HepG2 (cell line): ENCODE measurements around the gene NFATC3. TPM values are rescaled to one million over a fixed set of nuclear protein-coding genes. Genes with fewer than 3 reads are reported as not detected.

Source experiments
- ATAC-seq: fragments of 200-7000 bp; cut with Tn5 transposase; 3 replicates; pipeline ENCODE4 v1.9.1; 2020; ENCODE audit warnings: mild to moderate bottlenecking, moderate library complexity
- BruUV-seq: library from RNA; stranded (reverse); fragments of 400-500 nt; replicated peaks from 2 replicates; lab custom pipeline; 2021; lab: Mats Ljungman, UMichigan
- CTCF ChIA-PET: fragments of 300-600 bp; formaldehyde crosslinking; extraction: SDS; loops from one replicate; lab custom pipeline; 2021; ENCODE audit warnings: low total read pairs, inconsistent platforms, low intra/inter-chr PET ratio; lab: Yijun Ruan, JAX
- POLR2A ChIA-PET: fragments of 350-600 bp; sonication (Branson Sonifier 250); formaldehyde crosslinking; loops from one replicate; lab custom pipeline; 2020; ENCODE audit warnings: antibody characterized with exemption, inconsistent platforms; lab: Yijun Ruan, JAX
- DNase-seq: peaks from one replicate; pipeline ENCODE4 v3.0.0-alpha.2; 2015; ENCODE audit warnings: low spot score
- FAIRE-seq: peaks from 3 replicates; lab custom pipeline; 2011; peaks lifted over from hg19 to GRCh38; lab: Jason Lieb, UNC
- H2AFZ ChIP-seq: one replicate; pipeline ENCODE4 v1.6.1; 2011; ENCODE audit warnings: low read length, inconsistent platforms
- H3K27ac ChIP-seq: fragments of 300-600 bp; 3 replicates; pipeline ENCODE4 v1.8.0; 2011; ENCODE audit warnings: mixed run types, mild to moderate bottlenecking, mixed read lengths, low read length, inconsistent platforms; ENCODE audit not compliant: insufficient read depth; ENCODE audit errors: extremely low read length
- H3K27me3 ChIP-seq, 2 experiments: fragments of 200-600 bp in 1 of 2; 2 replicates in 1 of 2; 3 replicates in 1 of 2; pipeline versions ENCODE4 v1.6.0 to v1.8.0; 2011; ENCODE audit warnings: low read length in 2 of 2, mild to moderate bottlenecking in 2 of 2, moderate library complexity in 2 of 2, inconsistent platforms in 1 of 2; ENCODE audit not compliant: insufficient read depth in 2 of 2, control insufficient read depth in 1 of 2
- H3K36me3 ChIP-seq, 2 experiments: fragments of 200-600 bp in 1 of 2; replicated peaks in 1 of 2; 2 replicates in 1 of 2; 3 replicates in 1 of 2; pipeline versions ENCODE4 v1.5.1 to v1.8.0; 2011; ENCODE audit warnings: low read length in 2 of 2, inconsistent platforms in 1 of 2; ENCODE audit not compliant: insufficient read depth in 2 of 2, control insufficient read depth in 1 of 2
- H3K4me1 ChIP-seq: 2 replicates; pipeline ENCODE4 v1.5.1; 2012; ENCODE audit warnings: low read length, inconsistent platforms; ENCODE audit not compliant: insufficient read depth
- H3K4me2 ChIP-seq: 2 replicates; pipeline ENCODE4 v1.6.0; 2011; ENCODE audit warnings: low read depth, low read length, inconsistent platforms
- H3K4me3 ChIP-seq, 3 experiments: fragments of 200-600 bp in 1 of 3; sonication (generic), shearing (Covaris generic) in 1 of 3; replicated peaks in 1 of 3; 2 replicates each; pipeline ENCODE4 v1.5.1; 2011 to 2016; ENCODE audit warnings: low read length in 3 of 3, inconsistent platforms in 2 of 3, low read depth in 2 of 3, mild to moderate bottlenecking in 2 of 3, control low read depth in 1 of 3, mixed read lengths in 1 of 3; ENCODE audit not compliant: insufficient read depth in 1 of 3
- H3K79me2 ChIP-seq: one replicate; pipeline ENCODE4 v1.6.1; 2011; ENCODE audit warnings: low read length, inconsistent platforms; ENCODE audit not compliant: insufficient read depth
- H3K9ac ChIP-seq: 2 replicates; pipeline ENCODE4 v1.6.0; 2011; ENCODE audit warnings: mild to moderate bottlenecking, low read depth, low read length, inconsistent platforms; ENCODE audit not compliant: insufficient read depth
- H3K9me3 ChIP-seq: 2 replicates; pipeline ENCODE4 v1.5.1; 2012; ENCODE audit warnings: mild to moderate bottlenecking, low read length
- H4K20me1 ChIP-seq: 2 replicates; pipeline ENCODE4 v1.6.0; 2011; ENCODE audit warnings: inconsistent platforms, mild to moderate bottlenecking, low read length, moderate library complexity; ENCODE audit not compliant: insufficient read depth
- ELF1 ChIP-seq: sonication (generic); formaldehyde crosslinking; IDR thresholded peaks from 2 replicates; pipeline ENCODE4 v1.4.0; 2020; ENCODE audit warnings: missing genetic modification reagents
- NR3C1 ChIP-seq: sonication (generic); formaldehyde crosslinking; IDR thresholded peaks from 2 replicates; pipeline ENCODE4 v1.4.0; 2020; ENCODE audit warnings: missing genetic modification reagents
- TP53 ChIP-seq: sonication (generic); formaldehyde crosslinking; conservative IDR thresholded peaks from 2 replicates; pipeline ENCODE4 v1.4.0; 2020; ENCODE audit warnings: missing genetic modification reagents
- TSC22D2 ChIP-seq: sonication (generic); formaldehyde crosslinking; IDR thresholded peaks from 2 replicates; pipeline ENCODE4 v1.5.1; 2020; ENCODE audit warnings: missing genetic modification reagents, mild to moderate bottlenecking, borderline replicate concordance
- ZFP1 ChIP-seq: IDR thresholded peaks from 2 replicates; pipeline ENCODE4 v1.6.1; 2016
- ZNF607 ChIP-seq: sonication (generic); formaldehyde crosslinking; IDR thresholded peaks from 2 replicates; pipeline ENCODE4 v1.5.1; 2020; ENCODE audit warnings: missing genetic modification reagents, mild to moderate bottlenecking, borderline replicate concordance
- WGBS: methylation state at CpG from one replicate; pipeline ENCODE4 v1.1.6; 2017; ENCODE audit warnings: low lambda C conversion rate; 5-methylcytosine and 5-hydroxymethylcytosine counted together
- in situ Hi-C: cut with HindIII; loops from 2 replicates; pipeline ENCODE4 v1.10.0; 2017; ENCODE audit warnings: low pct_unique_long_range_greater_than_20kb; ENCODE audit not compliant: extremely low pct_ligation_motif_present
- intact Hi-C: fragments of 100-400 bp; cut with micrococcal nuclease; formaldehyde crosslinking; loops from one replicate; pipeline ENCODE4 v1.10.0; 2022; ENCODE audit not compliant: unreplicated experiment
- polyA plus RNA-seq, 8 experiments: library from polyadenylated mRNA; depleted of rRNA in 3 of 8; stranded (reverse) in 7 of 8; unstranded in 1 of 8; fragments of >200 nt; fragmentation: Illumina TruSeq in 4 of 8; extraction: Trizol in 4 of 8; gene quantifications; 2 replicates each; pipeline versions ENCODE4 v1.2.1 to v1.2.3, GENCODE V29; 2011 to 2016; ENCODE audit warnings: low read depth in 4 of 8, missing spikeins in 1 of 8, mixed read lengths in 1 of 8; ENCODE audit not compliant: insufficient read depth in 1 of 8
- total RNA-seq, 5 experiments: library from RNA; depleted of rRNA; stranded (reverse); fragments of >200 nt; fragmentation: Illumina TruSeq; extraction: Trizol; gene quantifications; 2 replicates each; pipeline ENCODE4 v1.2.3, GENCODE V29; 2016; ENCODE audit warnings: low read depth in 1 of 5
- TF ChIP-seq, protein P1 (sequence below): sonication (generic); formaldehyde crosslinking; IDR thresholded peaks from 2 replicates; pipeline ENCODE4 v1.5.1; 2020; ENCODE audit warnings: missing genetic modification reagents, mild to moderate bottlenecking, borderline replicate concordance
- TF ChIP-seq, protein P2 (sequence below): sonication (generic); formaldehyde crosslinking; IDR thresholded peaks from 2 replicates; pipeline ENCODE4 v1.5.0; 2020; ENCODE audit warnings: mild to moderate bottlenecking, missing genetic modification reagents, borderline replicate concordance

The NFATC3 gene
- total and polyA plus RNA-seq, 2 of the 13 experiments (the other 11 are each of a cell fraction or from before 2014, with no cell fraction given) = 52.6 to 62.7 TPM

DNA sequence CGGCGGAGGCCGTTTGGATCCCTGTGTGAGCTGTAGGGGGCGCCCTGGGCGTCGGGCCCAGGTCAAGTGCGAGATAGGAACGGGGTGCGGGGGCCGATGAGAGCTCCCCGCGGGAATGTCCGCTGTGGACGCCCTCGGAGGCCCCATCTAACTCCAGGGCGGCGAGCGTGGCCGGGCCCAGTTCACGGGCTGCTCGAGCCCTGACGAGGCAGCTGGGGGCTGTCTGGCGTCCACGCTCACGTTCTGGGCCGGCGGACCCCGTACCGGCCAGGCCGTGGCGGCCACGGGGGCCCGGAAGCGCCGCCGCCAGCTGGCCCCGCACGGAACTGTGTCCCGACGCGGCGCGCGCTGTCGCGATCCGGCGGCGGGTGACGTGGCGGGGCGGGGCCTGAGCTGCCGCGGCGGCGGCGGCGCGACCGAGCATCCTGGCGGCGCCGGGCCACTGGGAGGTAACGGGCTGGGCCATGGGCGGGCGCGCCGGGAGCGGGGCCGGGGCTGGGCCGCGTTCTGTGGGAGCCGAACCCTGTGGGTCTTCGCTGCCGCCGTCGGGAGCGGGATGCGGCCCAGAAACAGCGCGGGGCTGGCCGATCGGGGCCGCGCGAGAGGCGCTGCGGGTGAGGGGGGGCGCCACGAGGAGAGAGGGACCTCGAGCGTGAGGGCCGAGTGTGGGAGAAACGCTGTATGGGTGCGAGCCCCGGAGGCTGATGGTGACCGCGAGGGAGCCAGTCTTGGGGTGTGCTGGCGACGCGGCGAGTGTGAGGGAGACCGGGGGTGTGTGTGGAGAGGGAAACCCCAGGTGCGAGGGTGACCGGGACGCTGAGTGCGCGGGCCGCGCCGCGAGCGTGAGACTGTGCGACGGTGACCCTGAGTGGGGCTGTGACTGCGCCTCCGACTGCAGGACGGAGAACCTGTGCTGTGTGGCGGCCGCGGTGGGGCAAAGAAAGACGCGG lies 179.2 kb downstream of the NFATC3 start, which contains the start of gene SLC7A6 (continued):
- TF ChIP-seq TSC22D2 (CRISPR knock-in tag) = 0 out of 2 replicates have a peak, but pooled peaks have one; percentile 73
- TF ChIP-seq, protein P1, sequence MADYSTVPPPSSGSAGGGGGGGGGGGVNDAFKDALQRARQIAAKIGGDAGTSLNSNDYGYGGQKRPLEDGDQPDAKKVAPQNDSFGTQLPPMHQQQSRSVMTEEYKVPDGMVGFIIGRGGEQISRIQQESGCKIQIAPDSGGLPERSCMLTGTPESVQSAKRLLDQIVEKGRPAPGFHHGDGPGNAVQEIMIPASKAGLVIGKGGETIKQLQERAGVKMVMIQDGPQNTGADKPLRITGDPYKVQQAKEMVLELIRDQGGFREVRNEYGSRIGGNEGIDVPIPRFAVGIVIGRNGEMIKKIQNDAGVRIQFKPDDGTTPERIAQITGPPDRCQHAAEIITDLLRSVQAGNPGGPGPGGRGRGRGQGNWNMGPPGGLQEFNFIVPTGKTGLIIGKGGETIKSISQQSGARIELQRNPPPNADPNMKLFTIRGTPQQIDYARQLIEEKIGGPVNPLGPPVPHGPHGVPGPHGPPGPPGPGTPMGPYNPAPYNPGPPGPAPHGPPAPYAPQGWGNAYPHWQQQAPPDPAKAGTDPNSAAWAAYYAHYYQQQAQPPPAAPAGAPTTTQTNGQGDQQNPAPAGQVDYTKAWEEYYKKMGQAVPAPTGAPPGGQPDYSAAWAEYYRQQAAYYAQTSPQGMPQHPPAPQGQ (CRISPR knock-in tag) = no peak
- TF ChIP-seq NR3C1 (CRISPR knock-in tag) = no peak
- TF ChIP-seq TP53 (CRISPR knock-in tag) = 0 out of 2 replicates have a peak, but pooled peaks have one; percentile 34

DNA sequence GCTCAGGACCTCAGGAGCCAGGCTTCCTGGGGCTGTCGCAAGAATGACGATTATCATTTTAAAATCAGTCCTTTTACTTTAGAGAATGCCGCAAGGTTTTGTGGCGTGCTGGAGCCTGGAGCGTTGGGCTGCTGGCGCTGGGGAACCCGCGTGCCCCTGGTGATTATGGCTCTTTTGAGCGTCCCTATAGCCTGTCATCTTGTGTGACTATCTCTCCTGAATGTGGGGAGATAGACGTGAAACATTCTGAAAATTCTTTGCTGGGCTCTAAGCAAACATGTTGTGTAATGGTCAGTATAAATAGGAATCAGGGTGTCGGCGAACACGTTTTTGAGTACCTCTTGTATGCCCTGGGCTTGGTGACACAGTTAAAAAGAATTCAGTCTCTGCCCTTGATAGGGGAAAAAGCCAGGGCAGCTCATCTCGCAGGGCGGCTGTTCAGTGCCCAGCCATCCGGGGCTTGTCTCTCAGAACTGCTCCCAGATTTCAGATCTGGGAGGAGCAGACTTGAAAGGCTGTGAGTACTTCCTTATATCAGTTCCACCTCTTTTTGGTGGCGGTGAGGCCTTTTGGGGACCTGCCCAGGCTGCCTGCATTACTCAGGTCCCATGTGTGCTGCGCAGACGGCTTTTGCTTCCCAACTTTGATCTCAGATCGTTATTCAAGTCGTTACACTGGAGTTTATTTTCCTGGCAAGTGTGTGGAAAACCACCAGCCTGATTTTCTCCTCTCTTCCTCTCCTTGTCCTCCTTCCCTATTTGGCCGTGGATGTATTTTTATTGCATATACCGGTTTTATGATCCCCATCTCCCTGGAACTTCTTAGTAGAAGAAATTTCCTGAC lies 180.1 kb downstream of the NFATC3 start:
- Histone ChIP-seq H3K4me2 (peak overlapping the region; percentile 100), H3K79me2 (peaks cover 42% of the 10 kb centered on the region), H3K4me3 (peak overlapping the region; percentile 69 to 100 (median 97)), H2AFZ (no peak overlapping the region), H3K9me3 (no peaks in the 10 kb centered on the region), H3K36me3 (no peaks in the 10 kb centered on the region; a peak in 1 of 5 replicates), H4K20me1 (peaks cover 18% of the 10 kb centered on the region), H3K4me1 (peaks cover 69% of the 10 kb centered on the region), H3K9ac (peak overlapping the region; percentile 100), H3K27ac (peak overlapping the region; percentile 97), H3K27me3 (no peaks in the 10 kb centered on the region; a peak in 1 of 5 replicates)
- WGBS = under 1% methylated on average over 19 of the region's 23 CpGs
- CTCF ChIA-PET = interaction anchor here (6.0 kb wide), 1 partner anchor 64 kb away, joined by 96 read pairs; no protein-coding TSS in a partner anchor
- POLR2A ChIA-PET = interaction anchor here (0.6 to 4.5 kb wide), 19 partner anchors 9 to 664 kb away, joined by 3 to 89 read pairs (median 6); partner anchors contain the start of genes ESRP2, NFATC3, PLA2G15 and PRMT7
- intact Hi-C loops (loop anchor here (1.0 to 2.0 kb wide), 4 partner anchors 16 to 46 kb away; partner anchors contain the start of genes ESRP2 and PRMT7), in situ Hi-C loops (no loop called here)
- peak; percentile 81 for ATAC-seq
- TSS peak; percentile 64 for BruUV-seq
- DNase-seq = peak; percentile 100
- peak; percentile 95 for FAIRE-seq
- TF ChIP-seq, protein P2, sequence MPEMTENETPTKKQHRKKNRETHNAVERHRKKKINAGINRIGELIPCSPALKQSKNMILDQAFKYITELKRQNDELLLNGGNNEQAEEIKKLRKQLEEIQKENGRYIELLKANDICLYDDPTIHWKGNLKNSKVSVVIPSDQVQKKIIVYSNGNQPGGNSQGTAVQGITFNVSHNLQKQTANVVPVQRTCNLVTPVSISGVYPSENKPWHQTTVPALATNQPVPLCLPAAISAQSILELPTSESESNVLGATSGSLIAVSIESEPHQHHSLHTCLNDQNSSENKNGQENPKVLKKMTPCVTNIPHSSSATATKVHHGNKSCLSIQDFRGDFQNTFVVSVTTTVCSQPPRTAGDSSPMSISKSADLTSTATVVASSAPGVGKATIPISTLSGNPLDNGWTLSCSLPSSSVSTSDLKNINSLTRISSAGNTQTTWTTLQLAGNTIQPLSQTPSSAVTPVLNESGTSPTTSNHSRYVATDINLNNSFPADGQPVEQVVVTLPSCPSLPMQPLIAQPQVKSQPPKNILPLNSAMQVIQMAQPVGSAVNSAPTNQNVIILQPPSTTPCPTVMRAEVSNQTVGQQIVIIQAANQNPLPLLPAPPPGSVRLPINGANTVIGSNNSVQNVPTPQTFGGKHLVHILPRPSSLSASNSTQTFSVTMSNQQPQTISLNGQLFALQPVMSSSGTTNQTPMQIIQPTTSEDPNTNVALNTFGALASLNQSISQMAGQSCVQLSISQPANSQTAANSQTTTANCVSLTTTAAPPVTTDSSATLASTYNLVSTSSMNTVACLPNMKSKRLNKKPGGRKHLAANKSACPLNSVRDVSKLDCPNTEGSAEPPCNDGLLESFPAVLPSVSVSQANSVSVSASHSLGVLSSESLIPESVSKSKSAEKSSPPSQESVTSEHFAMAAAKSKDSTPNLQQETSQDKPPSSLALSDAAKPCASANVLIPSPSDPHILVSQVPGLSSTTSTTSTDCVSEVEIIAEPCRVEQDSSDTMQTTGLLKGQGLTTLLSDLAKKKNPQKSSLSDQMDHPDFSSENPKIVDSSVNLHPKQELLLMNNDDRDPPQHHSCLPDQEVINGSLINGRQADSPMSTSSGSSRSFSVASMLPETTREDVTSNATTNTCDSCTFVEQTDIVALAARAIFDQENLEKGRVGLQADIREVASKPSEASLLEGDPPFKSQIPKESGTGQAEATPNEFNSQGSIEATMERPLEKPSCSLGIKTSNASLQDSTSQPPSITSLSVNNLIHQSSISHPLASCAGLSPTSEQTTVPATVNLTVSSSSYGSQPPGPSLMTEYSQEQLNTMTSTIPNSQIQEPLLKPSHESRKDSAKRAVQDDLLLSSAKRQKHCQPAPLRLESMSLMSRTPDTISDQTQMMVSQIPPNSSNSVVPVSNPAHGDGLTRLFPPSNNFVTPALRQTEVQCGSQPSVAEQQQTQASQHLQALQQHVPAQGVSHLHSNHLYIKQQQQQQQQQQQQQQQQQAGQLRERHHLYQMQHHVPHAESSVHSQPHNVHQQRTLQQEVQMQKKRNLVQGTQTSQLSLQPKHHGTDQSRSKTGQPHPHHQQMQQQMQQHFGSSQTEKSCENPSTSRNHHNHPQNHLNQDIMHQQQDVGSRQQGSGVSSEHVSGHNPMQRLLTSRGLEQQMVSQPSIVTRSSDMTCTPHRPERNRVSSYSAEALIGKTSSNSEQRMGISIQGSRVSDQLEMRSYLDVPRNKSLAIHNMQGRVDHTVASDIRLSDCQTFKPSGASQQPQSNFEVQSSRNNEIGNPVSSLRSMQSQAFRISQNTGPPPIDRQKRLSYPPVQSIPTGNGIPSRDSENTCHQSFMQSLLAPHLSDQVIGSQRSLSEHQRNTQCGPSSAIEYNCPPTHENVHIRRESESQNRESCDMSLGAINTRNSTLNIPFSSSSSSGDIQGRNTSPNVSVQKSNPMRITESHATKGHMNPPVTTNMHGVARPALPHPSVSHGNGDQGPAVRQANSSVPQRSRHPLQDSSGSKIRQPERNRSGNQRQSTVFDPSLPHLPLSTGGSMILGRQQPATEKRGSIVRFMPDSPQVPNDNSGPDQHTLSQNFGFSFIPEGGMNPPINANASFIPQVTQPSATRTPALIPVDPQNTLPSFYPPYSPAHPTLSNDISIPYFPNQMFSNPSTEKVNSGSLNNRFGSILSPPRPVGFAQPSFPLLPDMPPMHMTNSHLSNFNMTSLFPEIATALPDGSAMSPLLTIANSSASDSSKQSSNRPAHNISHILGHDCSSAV = no peak
- TF ChIP-seq ELF1 (CRISPR knock-in tag) (peak; percentile 51; the same call in 1 of the 2 replicates), ZNF607 (0 out of 2 replicates have a peak, but pooled peaks have one; percentile 59), ZFP1 (CRISPR knock-in tag) (no peak; the same call in 1 of the 2 replicates)
